Ovary (tissue), 9 donors: ENCODE measurements around the gene MAN2A2. TPM values are rescaled to one million over a fixed set of nuclear protein-coding genes. Genes with fewer than 3 reads are reported as not detected.

Experiments
- DNase-seq, 5 donors: peaks; one replicate each; pipeline ENCODE4 v3.0.0-alpha.2; 2019 to 2020
- H3K27ac ChIP-seq, 2 donors: fragments of 200-600 bp; one replicate each; pipeline versions ENCODE4 v1.5.1 to v1.8.0; 2019 to 2022
- H3K27me3 ChIP-seq: fragments of 200-600 bp; one replicate; pipeline ENCODE4 v1.8.0; 2022
- H3K36me3 ChIP-seq: fragments of 200-600 bp; sonication (generic); one replicate; pipeline ENCODE4 v1.5.1; 2019
- H3K4me1 ChIP-seq: one replicate; pipeline ENCODE4 v1.8.1; 2013; ENCODE audit warnings: mild to moderate bottlenecking, moderate library complexity; ENCODE audit not compliant: insufficient read depth
- H3K4me3 ChIP-seq: fragments of 200-600 bp; sonication (generic); one replicate; pipeline ENCODE4 v1.5.1; 2017
- H3K9me3 ChIP-seq, 2 donors: fragments of 200-600 bp in 1 of 2; sonication (generic) in 1 of 2; one replicate each; pipeline versions ENCODE4 v1.5.1 to v1.8.1; 2013 to 2019; ENCODE audit warnings: mild to moderate bottlenecking in 1 of 2, moderate library complexity in 1 of 2
- CTCF ChIP-seq, 3 donors: fragments of 450-650 bp in 2 of 3; fragments of 200-600 bp in 1 of 3; IDR thresholded peaks; one replicate each; pipeline versions ENCODE4 v1.5.1 to v1.8.0; 2016 to 2022; ENCODE audit warnings: antibody characterized with exemption in 3 of 3, mild to moderate bottlenecking in 1 of 3
- EP300 ChIP-seq: sonication (generic); formaldehyde crosslinking; IDR thresholded peaks from one replicate; pipeline ENCODE4 v1.6.1; 2017; ENCODE audit warnings: antibody characterized with exemption
- POLR2A ChIP-seq: fragments of 450-650 bp; IDR thresholded peaks from one replicate; pipeline ENCODE4 v1.6.1; 2017; ENCODE audit warnings: antibody characterized with exemption, mild to moderate bottlenecking, moderate library complexity
- WGBS, 3 donors: extraction: QIAGEN DNeasy Blood & Tissue Kit in 1 of 3; methylation state at CpG; one replicate each; pipeline versions ENCODE4 v1.1.5 to v1.1.7; 2013 to 2017; 5-methylcytosine and 5-hydroxymethylcytosine counted together
- intact Hi-C, 4 donors: fragments of 100-400 bp; cut with DNase I; formaldehyde crosslinking; loops; one replicate each; pipeline versions ENCODE4 v1.11.0 to v1.15.1; 2022 to 2023
- polyA plus RNA-seq, 2 donors: library from polyadenylated mRNA; stranded (reverse); fragments of 200-250 nt in 1 of 2; fragments of 350-450 nt in 1 of 2; fragmentation: Illumina TruSeq in 1 of 2; extraction: RNeasy Lipid Tissue Mini Kit (QIAGEN cat#74804) in 1 of 2; gene quantifications; one replicate each; pipeline ENCODE4 v1.2.3, GENCODE V29; 2013 to 2014
- total RNA-seq, 7 donors: library from RNA; depleted of rRNA in 2 of 7; stranded (reverse); fragments of >200 nt in 2 of 7; fragmentation: NEBNext Ultra II Directional in 3 of 7; extraction: Animal tissue kit (Norgen Biotek cat#: 25700) in 3 of 7; gene quantifications; one replicate each; pipeline versions ENCODE4 v1.1.0 to v1.2.4, GENCODE V29; 2016 to 2023
- donor health status: DM: no; HTN: no; CAD: no; lungs with moderate emphysema.
- donor health status: DM: no; HTN: no; CAD: no.
- donor health status: Bipolar disorder and iron deficiency.
- donor health status: DM: yes; HTN: yes; CAD: no.
- donor health status: DM: no; HTN: no; CAD: no.
- donor health status: DM: yes; HTN: yes; CAD: no.

The MAN2A2 gene
- total and polyA plus RNA-seq, 9 donors: 25.3 to 66.5 (median 31.2) TPM

- H3K27ac ChIP-seq: no peak overlapping the region
- H3K4me1 ChIP-seq: no peaks in the 10 kb centered on the region
- no peak overlapping the region for H3K4me3 ChIP-seq
- no peaks in the 10 kb centered on the region for H3K36me3 ChIP-seq
- DNase-seq: no peak
- WGBS, 3 donors: 90 to 93% (median 90%) methylated on average over 11 of the region's 11 CpGs
- intact Hi-C loops: no loop called here
- H3K9me3 ChIP-seq: no peaks in the 10 kb centered on the region
- no peaks in the 10 kb centered on the region for H3K27me3 ChIP-seq
- TF ChIP-seq CTCF (IDR thresholded peaks at IDR 0.05) (no peak), EP300 (no peak), POLR2A (no peak)
Measured at GRCh38 chr15:90916461-90916860, 13.4 kb downstream of the MAN2A2 start.

GRCh38 chr15:90917569-90917968, 14.5 kb downstream of the MAN2A2 start:
- H3K27me3 ChIP-seq: no peaks in the 10 kb centered on the region
- no peak for DNase-seq
- no peaks in the 10 kb centered on the region for H3K4me1 ChIP-seq
- 93 to 94% (median 93%) methylated on average over 12 of the region's 12 CpGs for WGBS, 3 donors
- TF ChIP-seq POLR2A: no peak
- no peak for TF ChIP-seq EP300
- no peak for TF ChIP-seq CTCF (IDR thresholded peaks at IDR 0.05)
- H3K27ac ChIP-seq: no peak overlapping the region
- H3K9me3 ChIP-seq: no peaks in the 10 kb centered on the region
- H3K36me3 ChIP-seq: no peaks in the 10 kb centered on the region
- intact Hi-C loops: no loop called here
- no peak overlapping the region for H3K4me3 ChIP-seq

GRCh38 chr15:90918034-90918788, 15.1 kb downstream of the MAN2A2 start:
- Histone ChIP-seq H3K9me3 (no peaks in the 10 kb centered on the region), H3K27ac (no peak overlapping the region), H3K36me3 (no peaks in the 10 kb centered on the region), H3K4me1 (no peaks in the 10 kb centered on the region), H3K4me3 (no peak overlapping the region), H3K27me3 (no peaks in the 10 kb centered on the region)
- TF ChIP-seq POLR2A: no peak
- no peak for TF ChIP-seq CTCF (IDR thresholded peaks at IDR 0.05)
- intact Hi-C loops: no loop called here
- WGBS, 3 donors: 91 to 97% (median 94%) methylated on average over 23 of the region's 23 CpGs
- DNase-seq: no peak

GRCh38 chr15:90918835-90919234, 15.7 kb downstream of the MAN2A2 start:
- DNase-seq: no peak
- H3K9me3 ChIP-seq: no peaks in the 10 kb centered on the region
- no peak overlapping the region for H3K4me3 ChIP-seq
- no peaks in the 10 kb centered on the region for H3K36me3 ChIP-seq
- H3K4me1 ChIP-seq: no peaks in the 10 kb centered on the region
- no peak overlapping the region for H3K27ac ChIP-seq
- intact Hi-C loops: no loop called here
- no peaks in the 10 kb centered on the region for H3K27me3 ChIP-seq
- 87 to 93% (median 89%) methylated on average over 6 of the region's 6 CpGs for WGBS, 3 donors
- TF ChIP-seq EP300 (no peak), CTCF (IDR thresholded peaks at IDR 0.05) (no peak), POLR2A (no peak)
